GM21528 (cell line): Measurements from ENCODE around the gene VPS33B.

ENCODE experiments used
- ATAC-seq: cut with Tn5 transposase; IDR thresholded peaks from one replicate; pipeline ENCODE4 v1.9.1; 2021; ENCODE audit warnings: mild to moderate bottlenecking, moderate library complexity; ENCODE audit not compliant: unreplicated experiment, low FRiP score

Gene VPS33B

GRCh38 chr15:90953947-90954711, 68.3 kb downstream of the VPS33B start:
- no peak for ATAC-seq

GRCh38 chr15:90952901-90953677, 69.3 kb downstream of the VPS33B start:
- ATAC-seq, result no peak

- no peak for ATAC-seq
Observed at GRCh38 chr15:90950676-90951075, 71.7 kb downstream of the VPS33B start.

GRCh38 chr15:90949979-90950675, 72.3 kb downstream of the VPS33B start:
- ATAC-seq, result no peak
